Astrocyte (in vitro differentiated cells and primary cell): ENCODE measurements around the gene LRRC74A.

Source experiments
- EZH2 ChIP-seq: IDR thresholded peaks from 2 replicates; pipeline ENCODE4 v1.6.1; 2012; ENCODE audit warnings: mild to moderate bottlenecking, low read length, inconsistent platforms; ENCODE audit not compliant: insufficient read depth
- TF ChIP-seq, protein P1 (sequence below): IDR thresholded peaks from 2 replicates; pipeline ENCODE4 v1.5.1; 2011; ENCODE audit warnings: low read depth, mild to moderate bottlenecking, inconsistent platforms, low read length, moderate library complexity; ENCODE audit not compliant: insufficient read depth

GRCh38 chr14:76776428-76777251 is 49.6 kb upstream of the LRRC74A start:
- TF ChIP-seq, protein P1, sequence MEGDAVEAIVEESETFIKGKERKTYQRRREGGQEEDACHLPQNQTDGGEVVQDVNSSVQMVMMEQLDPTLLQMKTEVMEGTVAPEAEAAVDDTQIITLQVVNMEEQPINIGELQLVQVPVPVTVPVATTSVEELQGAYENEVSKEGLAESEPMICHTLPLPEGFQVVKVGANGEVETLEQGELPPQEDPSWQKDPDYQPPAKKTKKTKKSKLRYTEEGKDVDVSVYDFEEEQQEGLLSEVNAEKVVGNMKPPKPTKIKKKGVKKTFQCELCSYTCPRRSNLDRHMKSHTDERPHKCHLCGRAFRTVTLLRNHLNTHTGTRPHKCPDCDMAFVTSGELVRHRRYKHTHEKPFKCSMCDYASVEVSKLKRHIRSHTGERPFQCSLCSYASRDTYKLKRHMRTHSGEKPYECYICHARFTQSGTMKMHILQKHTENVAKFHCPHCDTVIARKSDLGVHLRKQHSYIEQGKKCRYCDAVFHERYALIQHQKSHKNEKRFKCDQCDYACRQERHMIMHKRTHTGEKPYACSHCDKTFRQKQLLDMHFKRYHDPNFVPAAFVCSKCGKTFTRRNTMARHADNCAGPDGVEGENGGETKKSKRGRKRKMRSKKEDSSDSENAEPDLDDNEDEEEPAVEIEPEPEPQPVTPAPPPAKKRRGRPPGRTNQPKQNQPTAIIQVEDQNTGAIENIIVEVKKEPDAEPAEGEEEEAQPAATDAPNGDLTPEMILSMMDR, result no peak
- TF ChIP-seq EZH2, result no peak
